ENCODE measurements around the gene CACNG4.

DNA sequence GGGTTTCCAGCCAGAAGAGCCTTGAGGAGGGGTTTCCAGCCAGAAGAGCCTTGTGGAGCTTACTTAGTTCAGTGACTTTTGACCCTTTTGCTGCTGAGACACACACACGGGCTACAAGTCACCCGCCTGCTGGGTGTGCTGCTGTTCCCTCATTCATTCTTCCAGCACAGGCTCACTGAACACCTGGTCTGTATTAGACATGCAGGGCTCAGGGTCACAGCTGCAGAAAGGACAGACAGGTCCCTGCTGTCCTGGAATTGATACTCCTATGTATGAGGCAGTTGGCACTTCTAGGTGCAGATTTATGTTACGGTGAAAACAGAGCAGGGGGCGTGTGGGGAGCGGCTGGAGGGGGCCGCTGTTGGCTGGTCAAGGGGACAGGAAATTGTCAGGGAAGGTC lies 6.8 kb downstream of the CACNG4 start:
- TF ChIP-seq, protein P1, sequence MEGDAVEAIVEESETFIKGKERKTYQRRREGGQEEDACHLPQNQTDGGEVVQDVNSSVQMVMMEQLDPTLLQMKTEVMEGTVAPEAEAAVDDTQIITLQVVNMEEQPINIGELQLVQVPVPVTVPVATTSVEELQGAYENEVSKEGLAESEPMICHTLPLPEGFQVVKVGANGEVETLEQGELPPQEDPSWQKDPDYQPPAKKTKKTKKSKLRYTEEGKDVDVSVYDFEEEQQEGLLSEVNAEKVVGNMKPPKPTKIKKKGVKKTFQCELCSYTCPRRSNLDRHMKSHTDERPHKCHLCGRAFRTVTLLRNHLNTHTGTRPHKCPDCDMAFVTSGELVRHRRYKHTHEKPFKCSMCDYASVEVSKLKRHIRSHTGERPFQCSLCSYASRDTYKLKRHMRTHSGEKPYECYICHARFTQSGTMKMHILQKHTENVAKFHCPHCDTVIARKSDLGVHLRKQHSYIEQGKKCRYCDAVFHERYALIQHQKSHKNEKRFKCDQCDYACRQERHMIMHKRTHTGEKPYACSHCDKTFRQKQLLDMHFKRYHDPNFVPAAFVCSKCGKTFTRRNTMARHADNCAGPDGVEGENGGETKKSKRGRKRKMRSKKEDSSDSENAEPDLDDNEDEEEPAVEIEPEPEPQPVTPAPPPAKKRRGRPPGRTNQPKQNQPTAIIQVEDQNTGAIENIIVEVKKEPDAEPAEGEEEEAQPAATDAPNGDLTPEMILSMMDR (IDR thresholded peaks at IDR 0.05) = no peak
- TF ChIP-seq EZH2 (IDR thresholded peaks at IDR 0.05) = no peak
